ENCODE measurements around the gene MAP7. TPM values are rescaled to one million over a fixed set of nuclear protein-coding genes. Genes with fewer than 3 reads are reported as not detected.
"Not testable (repeated sequence)": the region's sequence is repeated elsewhere in the genome, so short reads cannot be mapped to it uniquely, and the experiment has no call there.

The MAP7 gene
- total RNA-seq, 1 experiment from 2014 or later, result 7.8 TPM

DNA sequence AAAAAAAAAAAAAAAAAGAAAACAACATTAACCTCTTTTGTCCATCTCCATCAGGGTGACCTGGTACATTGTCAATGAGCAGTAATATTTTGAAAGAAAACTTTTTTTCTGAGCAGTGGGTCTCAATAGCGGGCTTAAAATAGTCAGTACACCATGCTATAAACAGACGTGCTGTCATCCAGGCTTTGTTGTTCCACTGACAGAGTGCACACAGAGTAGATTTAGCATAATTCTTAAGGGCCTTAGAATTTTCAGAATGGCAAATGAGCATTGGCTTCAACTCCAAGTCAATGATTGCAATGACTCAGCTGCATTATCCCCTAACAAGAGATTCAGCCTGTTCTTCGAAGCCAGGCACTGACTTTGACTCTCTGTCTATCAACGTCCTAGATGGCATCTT, 35.6 kb downstream of the MAP7 start:
- Histone ChIP-seq H3K27me3 (ENCODE audit: control insufficient read depth, insufficient read depth, low read length) (no peaks in the 10 kb centered on the region), H3K4me3 (ENCODE audit: insufficient read depth, low read depth, low read length) (no peak overlapping the region), H3K36me3 (replicated peaks; ENCODE audit: control insufficient read depth, insufficient read depth, low read length) (peaks cover 2% of the 10 kb centered on the region; the same call in 1 of the 2 replicates)
- no peak for DNase-seq

DNA sequence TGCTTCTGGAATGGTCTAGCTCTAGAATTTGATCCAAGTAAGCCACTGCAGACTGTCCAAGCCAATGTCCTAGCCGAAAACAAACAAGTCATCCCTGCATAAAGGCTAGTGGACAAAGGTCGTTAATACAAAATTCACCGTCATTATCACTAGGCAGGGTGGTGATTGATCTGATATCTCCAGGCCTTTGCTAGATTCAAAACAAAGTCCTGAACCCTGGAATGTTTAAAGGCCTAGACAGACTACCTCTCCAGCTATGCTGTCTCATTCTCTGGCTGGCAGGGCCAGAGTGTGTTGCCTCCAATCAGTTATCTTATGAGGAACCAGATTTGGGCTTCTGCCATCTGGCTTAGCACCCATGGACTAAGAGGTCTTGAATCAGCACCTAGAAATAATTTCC, 38.3 kb downstream of the MAP7 start:
- Histone ChIP-seq H3K36me3 (replicated peaks; ENCODE audit: control insufficient read depth, insufficient read depth, low read length) (peaks cover 2% of the 10 kb centered on the region; the same call in 1 of the 2 replicates), H3K27me3 (ENCODE audit: control insufficient read depth, insufficient read depth, low read length) (no peaks in the 10 kb centered on the region), H3K4me3 (ENCODE audit: insufficient read depth, low read depth, low read length) (no peak overlapping the region)
- DNase-seq, result no peak

DNA sequence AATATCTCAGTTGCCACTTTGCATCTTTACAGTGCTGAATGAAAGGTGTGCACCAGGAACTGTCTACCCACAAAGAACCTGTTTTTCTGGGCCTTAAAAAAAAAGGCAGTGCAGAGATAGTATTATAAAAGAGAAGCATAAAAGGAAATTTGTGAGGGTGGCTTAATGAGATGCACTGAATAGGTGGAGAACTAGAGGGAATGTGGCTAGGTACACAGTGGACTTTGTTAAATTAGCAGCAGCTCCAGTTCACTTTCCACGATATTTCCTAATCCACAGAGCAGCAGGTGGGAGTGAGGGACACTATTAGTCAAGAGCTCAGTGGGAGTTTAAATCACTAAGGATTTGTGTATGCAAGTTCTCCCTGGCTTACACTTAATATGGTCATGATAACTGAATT, 38.8 kb downstream of the MAP7 start:
- no peak for DNase-seq
- peaks cover 2% of the 10 kb centered on the region; the same call in 1 of the 2 replicates for H3K36me3 ChIP-seq (replicated peaks; ENCODE audit: control insufficient read depth, insufficient read depth, low read length)
- no peaks in the 10 kb centered on the region for H3K27me3 ChIP-seq (ENCODE audit: control insufficient read depth, insufficient read depth, low read length)
- H3K4me3 ChIP-seq (ENCODE audit: insufficient read depth, low read depth, low read length), result no peak overlapping the region

DNA sequence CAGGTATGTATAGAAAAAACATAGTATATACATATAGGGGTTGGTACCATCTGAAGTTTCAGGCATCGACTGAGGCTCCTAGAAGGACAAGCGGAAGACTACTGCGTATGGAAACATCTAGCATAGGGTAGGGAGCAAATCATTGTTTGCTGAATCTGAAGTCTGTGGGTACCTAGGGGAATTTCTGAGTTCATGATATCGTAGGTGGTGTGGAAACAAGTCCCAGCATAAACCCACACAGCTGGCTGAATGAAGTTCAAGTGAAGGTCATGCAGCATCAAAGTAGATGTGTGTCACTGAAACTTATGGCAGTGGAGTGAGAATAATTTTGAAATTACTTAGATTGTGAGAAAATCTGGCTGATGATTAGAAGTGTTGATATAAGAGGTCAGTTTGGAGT, 39.4 kb downstream of the MAP7 start:
- Histone ChIP-seq H3K4me3 (ENCODE audit: insufficient read depth, low read depth, low read length) (no peak overlapping the region), H3K27me3 (ENCODE audit: control insufficient read depth, insufficient read depth, low read length) (no peaks in the 10 kb centered on the region), H3K36me3 (replicated peaks; ENCODE audit: control insufficient read depth, insufficient read depth, low read length) (peaks cover 2% of the 10 kb centered on the region; the same call in 1 of the 2 replicates)
- no peak for DNase-seq

DNA sequence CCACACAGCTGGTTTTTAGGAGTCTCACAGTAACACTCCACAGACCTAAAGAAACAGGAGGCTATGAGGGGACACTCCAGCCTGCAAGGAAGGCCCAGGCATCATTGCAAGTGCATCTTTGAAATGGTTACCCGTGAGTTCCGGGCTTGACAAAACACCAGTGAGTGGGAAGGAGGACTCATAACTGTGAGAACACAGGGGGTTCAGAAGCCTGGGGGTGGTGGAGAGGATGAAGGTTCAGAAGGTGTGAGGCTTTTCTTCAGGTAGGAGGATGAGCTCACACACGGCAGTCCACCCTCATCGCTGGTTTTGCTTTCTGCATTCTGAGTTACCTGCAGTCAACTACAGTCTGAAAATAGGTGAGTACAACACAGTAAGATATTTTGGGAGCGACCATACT, 39.9 kb downstream of the MAP7 start:
- Histone ChIP-seq H3K4me3 (ENCODE audit: insufficient read depth, low read depth, low read length) (no peak overlapping the region), H3K36me3 (replicated peaks; ENCODE audit: control insufficient read depth, insufficient read depth, low read length) (peaks cover 2% of the 10 kb centered on the region; the same call in 1 of the 2 replicates), H3K27me3 (ENCODE audit: control insufficient read depth, insufficient read depth, low read length) (no peaks in the 10 kb centered on the region)
- no peak for DNase-seq

DNA sequence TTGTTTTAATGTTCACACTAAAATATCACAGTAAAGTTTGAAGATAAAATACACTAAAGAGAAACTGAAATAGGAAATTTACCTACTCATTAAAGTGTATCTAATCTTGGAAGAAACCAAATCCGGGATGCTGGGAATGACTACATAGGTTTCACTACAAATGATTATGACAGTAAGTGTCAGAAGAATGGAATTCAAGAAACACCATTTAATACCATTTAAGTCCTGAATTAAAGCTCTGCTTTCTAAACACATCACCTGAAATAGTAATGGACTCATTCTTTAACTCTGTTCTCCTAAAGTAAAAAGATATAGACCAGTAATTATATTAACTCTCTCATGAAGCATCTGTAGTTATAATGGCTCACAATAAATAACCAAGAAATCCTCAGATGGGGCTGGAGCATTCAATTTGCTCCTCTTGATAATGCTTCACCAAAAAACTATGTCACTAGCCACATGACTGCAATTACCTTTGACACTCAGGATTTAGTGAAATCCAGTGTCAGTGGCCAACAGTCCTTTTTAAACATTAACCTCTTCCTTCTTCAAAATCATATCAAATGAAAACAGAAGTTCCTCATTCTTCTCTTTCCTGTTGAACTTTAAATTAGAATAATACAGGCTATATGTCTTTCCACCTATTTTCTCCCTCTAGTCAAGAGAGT, 41.4 kb downstream of the MAP7 start:
- H3K4me3 ChIP-seq (ENCODE audit: insufficient read depth, low read depth, low read length), result no peak overlapping the region
- H3K36me3 ChIP-seq (replicated peaks; ENCODE audit: control insufficient read depth, insufficient read depth, low read length), result 0 out of 2 replicates have a peak, but pooled peaks cover 2% of the 10 kb centered on the region
- H3K27me3 ChIP-seq (ENCODE audit: control insufficient read depth, insufficient read depth, low read length), result no peaks in the 10 kb centered on the region
- DNase-seq, result no peak

DNA sequence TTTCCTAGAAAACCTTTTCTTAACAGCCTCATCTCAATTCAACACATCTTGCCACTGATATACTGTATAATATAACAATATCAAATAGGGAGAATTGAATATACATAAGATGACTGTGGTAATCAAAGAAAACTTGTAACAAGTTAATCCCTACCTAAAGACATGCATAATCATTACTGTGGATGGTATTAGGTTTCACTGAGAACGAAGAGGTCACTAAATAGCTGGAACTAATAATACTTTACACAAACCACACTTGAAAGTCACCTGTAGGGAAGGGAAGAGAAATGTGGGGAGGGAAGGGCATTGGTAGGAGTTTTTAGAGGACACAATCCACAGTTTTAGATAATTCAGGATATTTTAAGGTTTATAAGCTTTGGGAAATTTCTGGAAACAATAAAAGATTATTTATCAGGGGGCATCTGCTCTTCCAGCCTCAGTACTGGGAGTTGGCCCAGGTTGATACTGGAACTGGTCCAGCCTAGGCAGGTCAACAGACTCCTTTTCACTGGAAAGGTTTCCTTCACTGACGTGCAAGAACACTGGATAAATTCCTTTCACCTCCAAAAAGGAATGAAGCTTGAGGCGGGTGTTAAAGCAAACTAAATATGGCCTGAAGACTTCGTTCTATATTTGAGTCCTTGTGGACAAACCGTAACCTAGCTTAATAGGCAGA, 44.0 kb downstream of the MAP7 start:
- H3K4me3 ChIP-seq (ENCODE audit: insufficient read depth, low read depth, low read length), result no peak overlapping the region
- 0 out of 2 replicates have a peak, but pooled peaks cover 2% of the 10 kb centered on the region for H3K36me3 ChIP-seq (replicated peaks; ENCODE audit: control insufficient read depth, insufficient read depth, low read length)
- no peaks in the 10 kb centered on the region for H3K27me3 ChIP-seq (ENCODE audit: control insufficient read depth, insufficient read depth, low read length)
- no peak for DNase-seq

DNA sequence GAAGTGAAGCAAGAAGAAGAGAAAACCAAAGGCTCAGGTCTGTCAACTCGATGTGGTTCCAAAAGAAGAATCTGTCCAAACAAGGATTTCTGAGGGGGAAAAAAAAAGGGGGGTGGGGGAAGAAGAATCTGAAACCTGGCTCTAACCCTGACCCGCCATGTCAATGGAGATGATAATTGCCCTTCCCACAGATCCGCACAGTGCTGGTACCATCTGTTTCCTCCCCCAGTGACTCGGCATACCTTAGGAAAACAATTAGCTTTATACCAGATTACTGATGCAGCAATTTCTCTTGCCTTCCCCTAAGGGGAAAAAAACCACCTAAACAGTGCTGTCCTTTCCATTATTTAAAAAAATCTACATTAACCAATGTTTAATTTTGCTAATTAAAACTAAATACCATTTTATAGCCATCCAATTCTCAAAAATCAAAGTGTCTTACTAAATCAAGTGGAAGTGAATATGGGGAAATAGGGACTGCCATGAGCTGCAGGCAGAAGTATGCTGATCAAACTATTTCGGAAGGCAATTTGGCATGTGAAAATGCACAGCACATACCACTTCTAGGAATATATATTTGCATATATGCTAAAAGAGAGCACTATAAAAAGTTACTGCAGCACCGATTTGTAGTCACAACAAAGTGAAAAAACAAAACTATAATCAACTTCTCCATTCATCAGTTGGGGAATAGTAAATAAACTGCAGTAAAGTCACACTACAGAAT, 46.8 kb downstream of the MAP7 start:
- no peak for DNase-seq
- no peaks in the 10 kb centered on the region for H3K36me3 ChIP-seq (replicated peaks; ENCODE audit: control insufficient read depth, insufficient read depth, low read length)
- H3K27me3 ChIP-seq (ENCODE audit: control insufficient read depth, insufficient read depth, low read length), result no peaks in the 10 kb centered on the region
- H3K4me3 ChIP-seq (ENCODE audit: insufficient read depth, low read depth, low read length), result no peak overlapping the region

DNA sequence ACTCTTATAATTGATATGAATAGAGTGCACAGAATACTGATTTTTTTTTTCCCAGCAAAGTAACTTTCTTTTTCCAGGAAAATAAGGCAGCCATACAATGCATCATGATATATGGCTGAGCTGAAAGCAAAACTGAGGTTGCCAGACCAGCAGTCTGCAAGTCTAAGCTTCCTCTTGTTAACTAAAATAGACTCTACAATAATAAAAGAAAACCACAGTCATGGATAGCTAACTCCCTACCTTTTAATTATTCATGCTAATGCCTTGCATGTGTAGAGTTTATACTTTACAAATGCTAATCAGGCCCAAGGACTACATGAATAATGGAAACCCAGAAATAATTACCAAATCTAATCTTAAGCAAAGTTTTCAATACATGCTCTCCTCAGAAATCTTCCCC, 47.4 kb downstream of the MAP7 start:
- no peak for DNase-seq
- H3K4me3 ChIP-seq (ENCODE audit: insufficient read depth, low read depth, low read length), result no peak overlapping the region
- no peaks in the 10 kb centered on the region for H3K27me3 ChIP-seq (ENCODE audit: control insufficient read depth, insufficient read depth, low read length)

DNA sequence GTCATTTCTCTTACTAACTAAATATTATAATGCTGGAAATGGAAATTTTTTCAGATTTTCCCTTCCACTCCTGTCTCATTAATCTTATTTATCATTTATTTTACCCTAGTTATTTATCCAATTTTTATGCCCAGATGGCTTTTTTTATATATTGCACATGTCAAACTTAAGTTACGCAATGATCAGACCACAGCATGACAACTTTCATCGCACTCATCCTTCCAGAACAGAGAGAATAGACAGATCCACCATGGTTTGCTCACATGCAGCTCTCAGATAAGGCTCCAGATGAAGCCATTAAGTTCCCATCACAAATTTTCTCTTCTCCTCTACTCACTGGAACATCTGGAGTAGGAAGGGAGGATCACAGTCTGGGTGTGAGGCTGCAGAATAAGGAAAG, 48.7 kb downstream of the MAP7 start:
- H3K27me3 ChIP-seq (ENCODE audit: control insufficient read depth, insufficient read depth, low read length), result no peaks in the 10 kb centered on the region
- no peak for DNase-seq
- H3K4me3 ChIP-seq (ENCODE audit: insufficient read depth, low read depth, low read length), result no peak overlapping the region
- H3K36me3 ChIP-seq (replicated peaks; ENCODE audit: control insufficient read depth, insufficient read depth, low read length), result no peaks in the 10 kb centered on the region

More for the DNA sequence above, 47.4 kb downstream of the MAP7 start:
- H3K36me3 ChIP-seq (replicated peaks; ENCODE audit: control insufficient read depth, insufficient read depth, low read length), result no peaks in the 10 kb centered on the region

DNA sequence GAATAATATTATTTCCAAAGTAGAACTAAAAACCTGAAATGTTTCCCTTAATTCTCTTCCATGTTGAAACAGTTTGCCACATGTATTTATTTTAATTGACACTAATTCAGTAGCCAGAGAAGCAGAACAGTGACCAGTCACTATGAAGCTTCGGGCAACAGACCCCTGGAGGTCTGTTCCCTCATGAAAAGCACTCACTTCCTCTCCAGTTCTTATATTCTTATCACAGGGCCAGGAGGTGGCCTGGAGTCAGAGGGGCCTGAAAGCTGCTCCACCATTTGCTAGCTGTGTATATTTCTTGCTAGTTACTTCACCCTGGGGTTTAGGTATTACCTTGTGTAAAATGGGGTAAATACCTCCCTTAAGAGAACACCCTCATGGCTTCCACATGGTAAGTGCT, 49.1 kb downstream of the MAP7 start:
- Histone ChIP-seq H3K27me3 (ENCODE audit: control insufficient read depth, insufficient read depth, low read length) (no peaks in the 10 kb centered on the region), H3K4me3 (ENCODE audit: insufficient read depth, low read depth, low read length) (no peak overlapping the region), H3K36me3 (replicated peaks; ENCODE audit: control insufficient read depth, insufficient read depth, low read length) (no peaks in the 10 kb centered on the region)
- no peak for DNase-seq

DNA sequence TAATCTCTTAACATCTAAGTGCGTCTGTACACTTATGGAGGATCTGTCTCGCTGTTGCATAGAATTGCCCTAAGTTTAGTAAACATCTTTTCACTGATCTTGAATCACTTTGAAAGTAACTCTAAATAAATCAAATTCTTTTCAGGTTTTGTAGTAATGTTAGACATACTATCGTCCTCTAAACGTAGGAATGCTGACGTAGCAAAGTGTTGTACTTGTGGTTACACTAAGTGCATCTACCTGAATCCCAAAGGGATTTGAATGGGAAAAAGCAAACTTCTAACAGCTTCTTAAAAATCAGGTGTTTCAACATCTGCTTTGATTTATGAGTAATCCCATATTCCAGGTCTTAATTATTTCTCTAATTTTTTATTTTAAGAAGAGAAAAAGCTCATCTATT, 49.8 kb downstream of the MAP7 start:
- DNase-seq, result no peak
- no peaks in the 10 kb centered on the region for H3K27me3 ChIP-seq (ENCODE audit: control insufficient read depth, insufficient read depth, low read length)
- H3K36me3 ChIP-seq (replicated peaks; ENCODE audit: control insufficient read depth, insufficient read depth, low read length), result no peaks in the 10 kb centered on the region
- no peak overlapping the region for H3K4me3 ChIP-seq (ENCODE audit: insufficient read depth, low read depth, low read length)

DNA sequence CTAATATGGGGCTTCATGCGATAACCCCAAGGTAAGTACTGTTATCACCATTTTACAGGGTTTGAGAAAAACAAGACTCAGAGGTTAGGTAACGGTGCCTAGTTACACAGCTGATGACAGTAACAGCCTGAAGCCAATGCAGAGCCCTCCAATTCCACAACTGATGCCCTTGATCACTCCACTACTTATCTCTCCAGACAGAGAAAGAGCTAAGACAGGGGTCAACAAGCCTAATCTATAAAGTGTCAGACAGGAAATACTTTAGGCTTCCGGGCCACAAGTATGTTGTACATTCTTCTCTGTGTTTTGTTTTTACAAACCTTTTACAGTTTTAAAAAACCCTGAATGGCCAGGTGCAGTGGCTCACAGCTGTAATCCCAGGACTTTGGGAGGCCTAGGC, 50.9 kb downstream of the MAP7 start:
- DNase-seq, result no peak
- Histone ChIP-seq H3K27me3 (ENCODE audit: control insufficient read depth, insufficient read depth, low read length) (no peaks in the 10 kb centered on the region), H3K36me3 (replicated peaks; ENCODE audit: control insufficient read depth, insufficient read depth, low read length) (no peaks in the 10 kb centered on the region), H3K4me3 (ENCODE audit: insufficient read depth, low read depth, low read length) (no peak overlapping the region)

DNA sequence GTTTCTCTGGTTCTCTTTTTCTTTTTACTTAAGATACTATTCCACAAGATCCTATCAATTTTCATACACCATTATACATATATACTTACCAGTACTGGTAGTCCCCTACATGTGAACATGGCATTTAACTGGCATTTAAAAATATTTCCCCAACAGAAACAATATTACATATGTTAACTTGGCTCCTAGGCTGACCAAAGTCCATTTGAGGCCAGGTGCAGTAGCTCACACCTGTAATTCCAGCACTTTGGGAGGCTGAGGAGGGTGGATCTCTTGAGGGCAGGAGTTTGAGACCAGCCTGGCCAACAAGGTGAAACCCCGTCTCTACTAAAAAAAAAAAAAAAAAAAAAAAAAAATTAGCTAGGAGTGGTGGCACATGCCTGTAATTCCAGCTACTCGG, 53.8 kb downstream of the MAP7 start:
- H3K4me3 ChIP-seq (ENCODE audit: insufficient read depth, low read depth, low read length); DNase-seq; H3K36me3 ChIP-seq (replicated peaks; ENCODE audit: control insufficient read depth, insufficient read depth, low read length); H3K27me3 ChIP-seq (ENCODE audit: control insufficient read depth, insufficient read depth, low read length): not testable (repeated sequence)

DNA sequence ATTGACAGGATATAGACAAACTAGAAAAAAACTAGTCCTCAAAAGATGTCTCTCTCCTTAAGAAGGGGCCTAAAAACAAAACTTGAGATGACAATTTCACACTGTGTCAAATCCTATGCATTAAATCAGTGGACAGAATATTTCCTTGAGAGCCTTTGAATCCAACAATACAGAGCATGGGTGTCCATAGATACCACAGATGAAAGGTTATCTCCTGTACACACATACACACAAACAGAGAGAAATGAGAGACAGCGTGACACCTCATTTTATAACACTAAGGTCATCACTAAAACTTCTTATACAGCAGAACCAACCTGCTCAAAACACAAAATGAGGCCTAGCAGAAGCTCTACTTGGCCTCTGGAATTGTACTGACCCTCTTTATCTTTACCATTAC, 55.5 kb downstream of the MAP7 start:
- DNase-seq, result no peak
- Histone ChIP-seq H3K27me3 (ENCODE audit: control insufficient read depth, insufficient read depth, low read length) (no peaks in the 10 kb centered on the region), H3K36me3 (replicated peaks; ENCODE audit: control insufficient read depth, insufficient read depth, low read length) (no peaks in the 10 kb centered on the region), H3K4me3 (ENCODE audit: insufficient read depth, low read depth, low read length) (no peak overlapping the region)

All from H7 (cell line).